ENCODE measurements around the gene SGCA. TPM values are rescaled to one million over a fixed set of nuclear protein-coding genes. Genes with fewer than 3 reads are reported as not detected.
A peak's percentile ranks its signal among the peaks of the same experiment; 100 is the strongest.

SGCA gene
- total and polyA plus RNA-seq, 9 of the 15 experiments (the other 6 are each of a cell fraction or from before 2014, with no cell fraction given): not detected

DNA sequence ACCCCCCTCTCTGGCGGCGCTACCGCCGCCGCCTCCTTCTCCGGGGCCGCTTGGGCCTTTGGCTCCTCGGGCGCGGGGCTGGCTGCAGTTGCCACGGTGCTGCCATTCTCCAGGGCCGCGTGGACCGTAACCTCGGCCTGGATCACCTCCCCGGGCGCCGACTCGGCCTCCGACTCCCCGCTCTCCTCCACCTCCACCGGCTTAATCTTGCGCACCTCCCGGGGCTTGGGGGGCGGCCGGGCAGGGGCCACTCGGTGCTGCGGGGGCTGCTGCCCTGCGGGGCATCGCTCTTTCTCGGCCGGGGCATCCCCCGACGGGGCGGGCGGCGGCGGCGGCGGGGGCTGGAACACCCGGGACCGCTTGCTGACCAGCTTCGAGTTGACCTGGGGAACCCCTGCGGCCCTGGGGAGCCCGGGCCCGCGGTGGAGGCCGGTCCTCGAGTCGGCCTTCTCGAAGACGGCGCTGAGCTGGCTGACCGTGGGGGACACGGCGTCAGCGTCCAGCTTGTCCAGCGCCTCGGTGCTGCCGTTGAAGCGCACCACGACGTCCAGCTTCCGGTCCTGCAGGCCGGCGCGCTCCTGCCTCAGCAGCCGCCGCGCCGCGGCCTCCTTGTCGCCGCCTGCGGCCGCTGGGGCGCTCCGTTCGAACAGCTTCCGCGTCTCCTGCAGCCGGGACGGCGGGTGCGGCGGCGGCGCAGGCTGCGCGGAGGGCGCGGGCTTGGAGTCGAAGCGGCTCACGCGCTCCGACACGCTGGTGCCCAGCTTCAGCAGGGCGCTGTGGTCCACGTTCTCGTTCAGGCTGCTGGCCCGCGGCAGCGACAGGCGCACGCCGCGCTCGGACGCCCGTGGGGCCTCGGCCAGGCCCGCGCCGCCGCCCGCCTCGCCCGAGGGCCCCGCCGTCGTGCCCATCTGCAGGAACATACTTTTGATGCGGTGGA lies 16.1 kb upstream of the SGCA start (continued):
- TF ChIP-seq, protein P1, sequence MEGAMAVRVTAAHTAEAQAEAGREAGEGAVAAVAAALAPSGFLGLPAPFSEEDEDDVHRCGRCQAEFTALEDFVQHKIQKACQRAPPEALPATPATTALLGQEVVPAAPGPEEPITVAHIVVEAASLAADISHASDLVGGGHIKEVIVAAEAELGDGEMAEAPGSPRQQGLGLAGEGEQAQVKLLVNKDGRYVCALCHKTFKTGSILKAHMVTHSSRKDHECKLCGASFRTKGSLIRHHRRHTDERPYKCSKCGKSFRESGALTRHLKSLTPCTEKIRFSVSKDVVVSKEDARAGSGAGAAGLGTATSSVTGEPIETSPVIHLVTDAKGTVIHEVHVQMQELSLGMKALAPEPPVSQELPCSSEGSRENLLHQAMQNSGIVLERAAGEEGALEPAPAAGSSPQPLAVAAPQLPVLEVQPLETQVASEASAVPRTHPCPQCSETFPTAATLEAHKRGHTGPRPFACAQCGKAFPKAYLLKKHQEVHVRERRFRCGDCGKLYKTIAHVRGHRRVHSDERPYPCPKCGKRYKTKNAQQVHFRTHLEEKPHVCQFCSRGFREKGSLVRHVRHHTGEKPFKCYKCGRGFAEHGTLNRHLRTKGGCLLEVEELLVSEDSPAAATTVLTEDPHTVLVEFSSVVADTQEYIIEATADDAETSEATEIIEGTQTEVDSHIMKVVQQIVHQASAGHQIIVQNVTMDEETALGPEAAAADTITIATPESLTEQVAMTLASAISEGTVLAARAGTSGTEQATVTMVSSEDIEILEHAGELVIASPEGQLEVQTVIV (CRISPR knock-in tag; IDR thresholded peaks at IDR 0.05; ENCODE audit: borderline replicate concordance): no peak
- TF ChIP-seq MAZ (CRISPR knock-in tag; conservative IDR thresholded peaks at IDR 0.05 in 1 of 2, IDR thresholded peaks at IDR 0.05 in 1 of 2): 0 out of 4 replicates have a peak, but pooled peaks of 1 of the 2 experiments have one; percentile 41
- no peak for TF ChIP-seq TAF15 (IDR thresholded peaks at IDR 0.05; ENCODE audit: low read depth, low read length)
- no peak for TF ChIP-seq HNRNPUL1 (IDR thresholded peaks at IDR 0.05; ENCODE audit: low read length)
- TF ChIP-seq RBBP5 (IDR thresholded peaks at IDR 0.05; ENCODE audit: borderline replicate concordance, insufficient read depth, low read length, poor library complexity, severe bottlenecking): peak; percentile 96
- no peak for TF ChIP-seq RAD21 (CRISPR knock-in tag; conservative IDR thresholded peaks at IDR 0.05 in 1 of 2, IDR thresholded peaks at IDR 0.05 in 1 of 2)
- TF ChIP-seq ZNF778 (CRISPR knock-in tag; IDR thresholded peaks at IDR 0.05): no peak
- TF ChIP-seq, protein P2, sequence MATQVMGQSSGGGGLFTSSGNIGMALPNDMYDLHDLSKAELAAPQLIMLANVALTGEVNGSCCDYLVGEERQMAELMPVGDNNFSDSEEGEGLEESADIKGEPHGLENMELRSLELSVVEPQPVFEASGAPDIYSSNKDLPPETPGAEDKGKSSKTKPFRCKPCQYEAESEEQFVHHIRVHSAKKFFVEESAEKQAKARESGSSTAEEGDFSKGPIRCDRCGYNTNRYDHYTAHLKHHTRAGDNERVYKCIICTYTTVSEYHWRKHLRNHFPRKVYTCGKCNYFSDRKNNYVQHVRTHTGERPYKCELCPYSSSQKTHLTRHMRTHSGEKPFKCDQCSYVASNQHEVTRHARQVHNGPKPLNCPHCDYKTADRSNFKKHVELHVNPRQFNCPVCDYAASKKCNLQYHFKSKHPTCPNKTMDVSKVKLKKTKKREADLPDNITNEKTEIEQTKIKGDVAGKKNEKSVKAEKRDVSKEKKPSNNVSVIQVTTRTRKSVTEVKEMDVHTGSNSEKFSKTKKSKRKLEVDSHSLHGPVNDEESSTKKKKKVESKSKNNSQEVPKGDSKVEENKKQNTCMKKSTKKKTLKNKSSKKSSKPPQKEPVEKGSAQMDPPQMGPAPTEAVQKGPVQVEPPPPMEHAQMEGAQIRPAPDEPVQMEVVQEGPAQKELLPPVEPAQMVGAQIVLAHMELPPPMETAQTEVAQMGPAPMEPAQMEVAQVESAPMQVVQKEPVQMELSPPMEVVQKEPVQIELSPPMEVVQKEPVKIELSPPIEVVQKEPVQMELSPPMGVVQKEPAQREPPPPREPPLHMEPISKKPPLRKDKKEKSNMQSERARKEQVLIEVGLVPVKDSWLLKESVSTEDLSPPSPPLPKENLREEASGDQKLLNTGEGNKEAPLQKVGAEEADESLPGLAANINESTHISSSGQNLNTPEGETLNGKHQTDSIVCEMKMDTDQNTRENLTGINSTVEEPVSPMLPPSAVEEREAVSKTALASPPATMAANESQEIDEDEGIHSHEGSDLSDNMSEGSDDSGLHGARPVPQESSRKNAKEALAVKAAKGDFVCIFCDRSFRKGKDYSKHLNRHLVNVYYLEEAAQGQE (IDR thresholded peaks at IDR 0.05; ENCODE audit: borderline replicate concordance): peak; percentile 56
- TF ChIP-seq, protein P2 (CRISPR knock-in tag; IDR thresholded peaks at IDR 0.05; ENCODE audit: low read depth): peak; percentile 47; the same call in 1 of the 2 replicates
- no peak for TF ChIP-seq ZNF146 (CRISPR knock-in tag; IDR thresholded peaks at IDR 0.05; ENCODE audit: unreplicated experiment)
- TF ChIP-seq ZNF140 (CRISPR knock-in tag; IDR thresholded peaks at IDR 0.05): no peak
- no peak for TF ChIP-seq RBM22 (IDR thresholded peaks at IDR 0.05; ENCODE audit: low read depth, low read length, poor library complexity, severe bottlenecking)
- TF ChIP-seq, protein P3, sequence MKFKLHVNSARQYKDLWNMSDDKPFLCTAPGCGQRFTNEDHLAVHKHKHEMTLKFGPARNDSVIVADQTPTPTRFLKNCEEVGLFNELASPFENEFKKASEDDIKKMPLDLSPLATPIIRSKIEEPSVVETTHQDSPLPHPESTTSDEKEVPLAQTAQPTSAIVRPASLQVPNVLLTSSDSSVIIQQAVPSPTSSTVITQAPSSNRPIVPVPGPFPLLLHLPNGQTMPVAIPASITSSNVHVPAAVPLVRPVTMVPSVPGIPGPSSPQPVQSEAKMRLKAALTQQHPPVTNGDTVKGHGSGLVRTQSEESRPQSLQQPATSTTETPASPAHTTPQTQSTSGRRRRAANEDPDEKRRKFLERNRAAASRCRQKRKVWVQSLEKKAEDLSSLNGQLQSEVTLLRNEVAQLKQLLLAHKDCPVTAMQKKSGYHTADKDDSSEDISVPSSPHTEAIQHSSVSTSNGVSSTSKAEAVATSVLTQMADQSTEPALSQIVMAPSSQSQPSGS (CRISPR knock-in tag; IDR thresholded peaks at IDR 0.05): no peak
- TF ChIP-seq IFI16 (CRISPR knock-in tag; IDR thresholded peaks at IDR 0.05): no peak
